Amniotic epithelial cell (primary cell): ENCODE measurements around the gene NDUFAF7.
"Not testable (repeated sequence)": the region's sequence is repeated elsewhere in the genome, so short reads cannot be mapped to it uniquely, and the experiment has no call there.

Experiments used
- DNase-seq: peaks from one replicate; pipeline ENCODE4 v3.0.0-alpha.2; 2010; ENCODE audit warnings: low read depth

The NDUFAF7 gene

DNA sequence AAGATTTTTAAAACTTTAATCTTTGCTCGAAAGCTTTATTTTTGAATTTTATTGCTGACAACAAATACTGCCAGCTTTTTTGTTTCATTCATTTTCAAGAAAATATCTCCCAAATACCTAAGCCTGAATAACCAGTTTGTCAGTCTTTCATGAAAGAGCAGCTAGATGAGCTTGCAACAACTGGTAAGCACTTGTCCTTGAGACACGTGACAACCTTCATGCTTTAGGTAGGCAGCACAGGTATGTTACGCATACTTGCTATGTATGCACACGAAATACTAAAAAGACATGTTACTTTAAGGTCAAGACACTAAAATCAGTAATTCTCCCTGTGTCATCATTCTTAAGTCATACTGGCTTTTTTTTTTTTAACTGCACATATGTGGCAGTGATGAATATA lies 12.4 kb upstream of the NDUFAF7 start:
- DNase-seq = no peak

DNA sequence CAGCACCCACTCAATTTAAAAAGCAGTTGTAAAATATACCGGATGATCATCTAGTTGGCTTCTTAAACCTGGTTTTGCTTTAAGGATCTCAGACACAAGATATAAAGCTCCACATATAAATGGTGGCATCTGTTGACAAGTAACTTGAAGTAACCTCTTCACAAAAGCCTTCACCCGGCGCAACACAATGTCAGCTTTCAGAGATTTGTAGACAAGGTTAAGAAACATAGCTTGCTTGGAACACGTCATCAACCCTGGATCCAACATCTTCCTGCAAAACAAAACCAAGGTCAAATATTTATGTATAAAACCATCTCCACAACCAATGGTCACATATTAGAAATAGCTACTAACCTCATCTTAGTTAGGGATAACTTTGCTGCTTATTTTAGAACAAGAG lies 8.3 kb upstream of the NDUFAF7 start:
- DNase-seq = no peak

DNA sequence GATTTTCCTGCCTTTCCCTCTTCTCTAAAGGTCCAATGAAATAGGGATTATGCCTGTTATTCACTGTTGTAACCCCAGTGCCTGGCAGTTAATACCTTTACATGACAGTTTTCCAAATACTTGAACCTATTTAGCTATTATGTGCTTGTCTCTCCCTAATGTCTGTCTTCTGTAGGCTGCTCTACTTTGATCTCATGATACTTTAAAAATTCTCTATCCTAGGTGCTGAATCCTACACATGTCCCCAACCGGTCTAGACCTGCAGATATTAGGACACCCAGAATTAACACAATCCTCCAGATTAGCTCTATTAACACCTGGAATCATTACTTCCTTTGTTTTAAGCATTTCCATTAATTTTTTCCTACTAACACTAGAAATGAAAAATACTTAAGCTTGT lies 7.4 kb upstream of the NDUFAF7 start:
- no peak for DNase-seq

- DNase-seq = not testable (repeated sequence)
Observed at GRCh38 chr2:37225129-37225528, 6.3 kb upstream of the NDUFAF7 start.

- DNase-seq = no peak
Observed at GRCh38 chr2:37226863-37227262, 4.6 kb upstream of the NDUFAF7 start.

DNA sequence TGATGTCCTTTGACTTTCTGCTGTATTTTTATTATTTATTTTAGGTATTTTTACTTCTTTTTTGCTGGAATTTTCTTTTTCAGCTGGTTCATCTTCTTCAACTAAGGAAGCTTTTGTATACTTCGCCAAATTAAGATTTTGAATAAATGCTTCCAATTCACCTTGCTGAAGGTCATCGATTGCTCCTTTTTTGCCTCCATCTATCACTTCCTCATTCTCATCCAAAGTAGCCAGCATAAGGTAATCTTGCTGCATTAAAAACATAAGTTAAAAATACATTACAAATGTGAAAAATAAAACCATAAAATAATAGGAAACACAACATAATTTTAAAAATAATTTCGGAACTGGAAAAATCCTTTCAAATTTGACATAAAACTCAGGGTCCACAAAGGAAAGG lies 2.7 kb upstream of the NDUFAF7 start:
- DNase-seq = no peak

- DNase-seq = no peak
Observed at GRCh38 chr2:37230581-37230980, 877 bp upstream of the NDUFAF7 start.

DNA sequence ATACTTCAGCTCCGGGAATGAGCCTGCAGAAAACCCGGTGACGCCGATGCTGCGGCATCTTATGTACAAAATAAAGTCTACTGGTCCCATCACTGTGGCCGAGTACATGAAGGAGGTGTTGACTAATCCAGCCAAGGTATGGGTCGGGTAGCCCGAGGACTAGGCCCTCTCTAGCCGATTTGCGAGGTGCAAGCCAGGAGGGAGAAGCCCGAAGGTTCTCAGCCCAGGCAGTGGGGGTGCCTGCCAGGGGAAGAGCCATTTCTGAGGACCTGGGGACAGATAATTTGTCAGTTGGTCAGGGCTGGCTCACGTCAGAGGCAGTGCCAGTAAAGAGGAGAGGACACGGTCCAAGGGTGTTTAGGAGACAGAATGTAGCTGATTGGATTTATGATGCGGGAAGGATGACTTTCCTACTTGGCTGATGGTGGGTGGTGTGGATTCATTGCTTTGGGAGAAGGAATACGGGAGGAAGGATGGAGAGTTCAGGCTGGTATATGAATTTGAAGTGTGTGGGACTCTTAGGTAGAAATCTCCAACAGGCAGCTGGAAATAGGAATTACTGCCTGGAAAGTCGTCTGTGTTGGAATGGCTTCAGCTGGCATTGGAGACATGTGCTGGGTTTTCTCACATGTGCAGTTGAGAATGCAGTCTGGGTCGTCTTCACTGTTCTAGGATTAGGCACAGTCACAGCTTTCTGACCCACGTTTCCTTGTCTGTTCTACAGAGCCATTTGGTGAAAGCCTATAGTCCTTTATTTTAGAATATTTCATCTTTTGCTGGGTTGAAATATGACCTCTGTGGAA lies 874 bp downstream of the NDUFAF7 start:
- DNase-seq = peak; percentile 36

- DNase-seq = no peak
Observed at GRCh38 chr2:37243435-37243834, 12.0 kb downstream of the NDUFAF7 start.

- DNase-seq = no peak
Observed at GRCh38 chr2:37244017-37244416, 12.6 kb downstream of the NDUFAF7 start.

DNA sequence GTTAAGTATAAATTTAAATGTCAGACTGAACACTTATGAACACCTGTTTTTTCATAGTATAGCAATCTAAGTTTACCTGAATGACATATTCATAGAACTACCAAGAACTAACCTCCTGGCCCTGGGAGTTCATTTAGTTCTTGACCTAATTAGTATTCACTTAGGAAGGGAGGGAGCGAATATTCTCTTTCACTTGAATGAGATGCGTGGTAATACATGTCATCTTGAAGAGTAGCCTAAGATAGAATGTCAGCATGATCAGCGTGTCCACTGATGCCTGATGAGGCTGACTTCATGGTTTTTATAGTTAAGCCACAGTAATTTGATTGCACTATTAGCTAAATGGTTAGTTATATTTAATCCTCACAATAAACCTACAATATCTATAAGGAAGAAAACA lies 13.3 kb downstream of the NDUFAF7 start:
- no peak for DNase-seq

- no peak for DNase-seq
Observed at GRCh38 chr2:37246205-37246604, 14.7 kb downstream of the NDUFAF7 start.

GRCh38 chr2:37250869-37251740 lies 19.6 kb downstream of the NDUFAF7 start:
- DNase-seq = no peak

- no peak for DNase-seq
Observed at GRCh38 chr2:37262522-37262921, 31.1 kb downstream of the NDUFAF7 start.

DNA sequence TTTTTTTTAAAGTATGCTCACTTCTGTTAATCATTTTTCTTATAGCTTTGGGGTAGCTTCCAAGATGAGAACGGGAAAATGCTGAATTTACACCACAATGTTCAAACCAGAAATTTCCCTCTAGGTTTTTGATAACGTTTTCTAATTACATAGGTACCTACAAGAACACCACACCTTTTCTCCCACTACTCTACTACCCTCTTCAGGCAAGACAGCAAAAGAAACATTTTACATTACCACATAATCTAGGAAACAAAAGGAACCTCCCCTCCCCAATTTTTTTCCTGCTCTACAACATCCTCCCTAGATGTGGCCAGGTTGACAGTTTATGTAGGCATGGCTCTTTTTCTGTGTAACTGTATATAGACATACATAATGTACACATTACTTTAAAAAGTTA lies 32.4 kb downstream of the NDUFAF7 start:
- no peak for DNase-seq

- no peak for DNase-seq
Observed at GRCh38 chr2:37267685-37268084, 36.2 kb downstream of the NDUFAF7 start.

DNA sequence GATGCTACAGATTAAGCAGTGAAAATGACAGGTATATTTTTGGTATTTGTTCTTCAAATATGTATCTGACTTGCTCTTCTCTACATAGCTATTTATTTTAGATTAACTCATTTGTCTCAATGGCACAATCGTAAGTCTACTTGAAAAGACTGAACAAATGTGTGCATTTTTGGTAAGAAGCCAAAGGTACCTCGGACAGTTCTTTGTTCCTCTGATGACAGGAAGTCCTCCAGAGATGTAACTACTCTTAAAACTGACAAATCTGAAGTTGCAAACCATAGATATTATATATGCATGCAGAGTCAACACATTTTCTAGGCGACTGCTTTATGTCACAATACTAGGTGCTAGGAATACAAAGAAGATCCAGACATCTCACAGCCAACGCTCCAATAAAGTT lies 36.7 kb downstream of the NDUFAF7 start:
- DNase-seq = no peak

DNA sequence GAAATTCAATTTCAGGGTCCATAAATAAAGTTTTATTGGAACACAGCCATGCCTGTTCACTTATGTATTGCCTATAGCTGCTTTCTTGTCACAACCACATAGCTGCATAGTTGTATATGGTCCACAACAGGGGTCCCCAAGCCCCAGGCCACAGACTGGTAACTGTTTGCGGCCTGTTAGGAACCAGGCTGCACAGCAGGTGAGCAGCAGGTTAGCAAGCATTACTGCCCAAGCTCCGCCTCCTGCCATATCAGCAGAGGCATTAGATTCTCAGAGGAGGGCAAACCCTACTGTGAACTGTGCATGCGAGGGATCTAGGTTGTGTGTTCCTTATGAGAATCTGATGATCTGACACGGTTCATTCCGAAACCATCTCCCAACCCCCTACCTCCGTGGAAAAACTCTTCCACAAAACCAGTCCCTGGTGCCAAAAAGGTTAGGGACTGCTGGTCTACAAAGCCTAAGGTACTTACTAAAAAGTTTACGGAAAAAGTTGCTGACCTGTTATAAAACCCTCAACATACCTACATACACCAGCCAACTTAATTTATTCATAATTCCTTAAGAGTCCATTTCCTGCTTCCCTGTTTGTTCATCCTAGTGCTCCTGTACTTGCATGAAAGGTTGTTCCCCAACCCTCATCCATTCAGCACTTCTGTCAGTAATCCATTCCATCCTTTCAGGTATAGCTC lies 40.1 kb downstream of the NDUFAF7 start:
- no peak for DNase-seq

DNA sequence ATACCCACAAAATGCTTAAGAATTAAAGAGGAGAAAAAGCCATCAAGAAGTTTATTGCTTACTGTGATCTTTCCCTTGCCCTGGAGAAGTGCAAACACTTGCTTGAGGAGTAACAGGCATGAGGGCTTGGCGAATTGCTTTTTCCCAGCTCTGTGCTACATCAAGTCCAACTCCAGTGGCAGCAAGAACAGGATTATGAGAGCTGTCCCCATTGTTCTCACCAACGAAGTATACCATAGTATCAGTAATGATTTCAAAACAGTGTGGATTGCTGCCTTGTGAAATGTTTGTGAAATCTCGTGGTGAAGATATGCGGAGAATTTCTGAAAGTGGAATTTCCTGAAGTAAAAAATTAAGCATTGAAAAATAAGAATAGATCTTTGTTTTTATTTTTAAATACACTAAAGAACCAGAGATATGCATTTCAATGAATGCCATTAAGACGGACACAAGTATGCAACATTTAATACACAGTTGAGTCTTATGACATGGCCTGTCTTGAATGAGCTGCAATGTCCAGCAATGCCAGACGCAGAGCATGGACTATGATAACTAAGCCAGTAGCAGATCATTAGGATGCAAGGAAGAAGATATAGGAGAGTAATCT lies 43.0 kb downstream of the NDUFAF7 start:
- peak; percentile 84 for DNase-seq

GRCh38 chr2:37276291-37276690 lies 44.8 kb downstream of the NDUFAF7 start:
- no peak for DNase-seq

- DNase-seq = no peak
Observed at GRCh38 chr2:37281916-37282315, 50.5 kb downstream of the NDUFAF7 start.

DNA sequence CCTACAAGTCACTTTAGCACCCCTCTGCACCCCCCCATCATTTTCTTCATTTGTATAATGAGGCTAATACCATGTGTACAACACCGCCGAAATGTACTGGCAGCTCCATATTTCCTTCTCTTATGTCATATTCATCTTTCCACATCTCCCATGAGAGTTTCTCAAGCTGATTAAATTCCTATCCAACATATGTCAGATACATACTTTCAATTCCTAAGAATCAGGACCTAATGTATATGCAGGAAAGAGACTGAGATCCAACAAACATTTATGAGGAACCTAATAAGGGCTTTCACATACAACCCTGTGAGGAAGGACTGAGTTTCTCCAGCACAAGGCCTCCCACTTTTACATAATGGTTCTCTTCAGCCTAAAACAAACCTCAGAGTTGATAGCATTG lies 51.3 kb downstream of the NDUFAF7 start:
- peak; percentile 73 for DNase-seq
